Dermis blood vessel endothelial cell (primary cell): ENCODE measurements around the gene NFYA. TPM values are rescaled to one million over a fixed set of nuclear protein-coding genes. Genes with fewer than 3 reads are reported as not detected.

Source experiments
- DNase-seq: peaks from one replicate; pipeline ENCODE4 v3.0.0; 2010
- total RNA-seq: library from RNA; depleted of rRNA; stranded (reverse); fragments of >200 nt; gene quantifications from 2 replicates; pipeline ENCODE4 v1.2.3, GENCODE V29; 2014

NFYA gene
- total RNA-seq, 1 donor from 2014 or later = 16.2 TPM

DNA sequence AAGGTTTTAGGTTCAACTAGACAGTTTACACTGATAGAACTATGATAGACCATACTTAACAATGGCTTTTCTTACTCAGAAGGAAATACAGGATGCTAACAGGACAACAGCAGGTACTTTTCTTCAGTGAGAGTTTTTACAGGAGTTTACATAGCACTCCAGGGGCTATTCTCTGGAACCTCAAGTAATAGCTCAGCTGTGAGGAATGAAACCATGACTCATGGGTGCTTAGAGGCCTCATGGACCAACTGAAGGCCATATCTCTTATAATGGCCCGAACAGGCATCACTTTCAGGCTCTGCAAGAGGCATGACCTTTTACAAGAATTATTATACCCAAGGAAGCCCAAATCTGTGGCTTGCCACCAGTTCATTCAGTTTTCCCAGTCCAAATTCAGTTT lies 49.6 kb downstream of the NFYA start:
- no peak for DNase-seq

DNA sequence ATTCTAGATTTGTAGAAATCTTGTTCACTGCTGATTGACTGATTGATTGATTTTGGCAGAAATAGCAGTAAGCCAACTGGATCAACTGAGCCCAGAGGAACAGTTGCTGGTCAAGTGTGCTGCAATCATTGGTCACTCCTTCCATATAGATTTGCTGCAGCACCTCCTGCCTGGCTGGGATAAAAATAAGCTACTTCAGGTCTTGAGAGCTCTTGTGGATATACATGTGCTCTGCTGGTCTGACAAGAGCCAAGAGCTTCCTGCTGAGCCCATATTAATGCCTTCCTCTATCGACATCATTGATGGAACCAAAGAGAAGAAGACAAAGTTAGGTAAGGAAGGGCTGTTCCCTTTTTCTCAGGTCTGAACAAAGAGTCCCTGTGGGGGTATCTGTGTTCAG lies 50.1 kb downstream of the NFYA start:
- no peak for DNase-seq

DNA sequence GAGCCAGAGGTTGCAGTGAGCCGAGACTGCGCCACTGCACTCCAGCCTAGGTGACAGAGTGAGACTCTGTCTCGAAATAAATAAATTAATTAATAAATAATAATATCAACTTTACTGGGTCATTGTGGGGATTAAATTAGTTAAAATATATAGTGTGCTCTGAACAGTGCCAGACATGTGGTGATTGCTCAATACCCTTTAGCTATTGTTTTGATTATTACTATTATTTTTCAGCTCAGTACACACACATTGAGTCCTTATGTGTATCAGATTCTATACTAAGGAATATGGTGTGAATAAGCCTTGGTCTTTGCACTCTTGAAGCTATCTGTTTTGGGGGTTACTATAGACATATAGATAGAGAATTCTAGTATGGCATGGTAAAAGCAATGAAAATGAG lies 52.5 kb downstream of the NFYA start:
- DNase-seq = no peak

DNA sequence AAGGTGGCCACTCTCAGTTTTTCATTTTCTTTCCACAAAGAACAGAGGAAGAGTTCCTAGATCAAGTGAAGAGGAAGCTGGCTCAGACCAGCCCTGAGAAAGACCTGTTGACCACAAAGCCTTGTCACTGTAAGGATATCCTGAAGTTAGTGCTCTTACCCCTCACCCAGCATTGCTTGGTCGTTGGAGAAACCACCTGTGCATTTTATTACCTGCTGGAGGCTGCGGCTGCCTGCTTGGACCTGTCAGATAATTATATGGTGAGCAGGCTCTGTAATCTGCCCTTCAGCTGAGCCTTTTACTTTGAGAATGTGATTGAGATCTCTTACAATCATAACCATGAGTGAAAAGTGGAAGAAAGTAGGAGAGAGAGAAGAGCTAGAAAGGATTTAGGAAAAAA lies 59.5 kb downstream of the NFYA start:
- no peak for DNase-seq

DNA sequence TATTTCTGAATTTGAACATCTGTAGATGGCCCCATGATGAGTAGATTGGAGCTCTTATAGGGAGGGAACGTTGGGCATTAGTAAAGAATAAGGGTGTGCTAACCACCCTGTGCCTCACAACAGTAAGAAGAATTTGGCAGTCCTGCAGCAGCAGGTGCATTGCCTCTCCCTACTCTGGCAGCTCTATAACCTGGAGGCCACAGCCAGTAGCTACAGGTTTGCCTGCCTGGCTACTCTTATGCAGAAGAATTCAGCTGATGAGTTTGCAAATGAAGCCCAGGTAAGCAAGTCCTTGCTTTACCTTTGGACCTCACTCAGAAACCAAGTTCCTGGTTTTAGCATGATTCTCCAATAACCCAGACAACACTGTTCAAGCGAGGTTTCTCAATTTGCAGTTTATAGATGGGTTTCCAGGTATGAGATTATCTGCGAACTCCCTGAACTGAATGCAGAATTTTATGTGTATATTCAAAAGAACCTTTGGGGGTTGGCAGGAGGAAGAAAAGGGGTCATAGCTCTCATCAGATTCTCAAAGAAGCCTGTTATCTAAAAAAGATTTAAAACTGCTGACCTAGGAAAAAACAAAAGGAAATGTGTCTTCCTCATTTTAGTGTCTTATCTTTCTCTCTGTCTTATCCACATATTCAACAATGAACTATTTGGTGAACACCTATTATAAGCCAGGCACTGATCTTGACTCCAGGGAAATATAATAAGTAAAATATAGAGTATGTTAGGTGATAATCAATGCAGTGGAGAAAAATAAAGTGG lies 62.5 kb downstream of the NFYA start:
- no peak for DNase-seq

DNA sequence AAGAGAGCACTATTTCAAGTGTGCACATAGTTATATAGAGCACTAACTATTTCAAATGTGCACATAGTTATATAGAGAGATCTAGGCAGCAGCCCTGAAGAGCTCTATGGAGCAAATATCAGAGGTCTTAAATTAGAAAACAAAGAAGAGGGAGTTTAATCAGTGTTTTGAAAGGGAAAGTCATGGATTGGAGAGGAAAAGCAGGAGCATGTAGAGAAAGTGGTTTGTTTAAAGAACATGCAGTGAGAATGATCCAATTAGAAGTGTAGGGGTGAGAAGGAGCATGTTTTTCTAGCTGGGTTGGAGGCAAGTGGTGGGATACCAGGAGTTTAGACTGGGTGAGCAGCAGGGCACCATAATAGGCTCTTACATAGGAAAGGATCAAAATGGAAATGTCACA lies 64.1 kb downstream of the NFYA start:
- DNase-seq = no peak

DNA sequence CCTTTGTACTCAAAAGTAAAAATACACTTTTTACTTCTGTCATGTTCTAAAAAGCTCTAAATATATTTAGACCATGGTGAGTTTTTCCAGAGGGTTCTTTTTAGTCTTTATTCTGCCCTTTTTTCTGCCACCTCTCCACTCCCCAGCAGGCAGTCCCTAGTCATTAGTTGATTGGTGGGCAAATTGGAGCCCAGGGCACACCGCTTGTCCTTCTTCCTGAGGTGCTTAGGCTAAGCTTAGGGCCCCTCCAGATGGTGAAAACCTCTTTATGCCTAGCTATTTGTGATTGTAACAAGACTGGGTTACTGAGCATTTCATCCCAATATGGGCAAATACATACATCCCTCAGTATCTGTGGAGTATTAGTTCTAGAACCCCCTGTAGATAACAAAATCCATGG lies 75.1 kb downstream of the NFYA start:
- DNase-seq = no peak

Other genes with a start within 250 kb of the NFYA start
- gene UNC5CL, start 33.8 kb upstream of the NFYA start, total RNA-seq = 0.14 and 0.17 TPM in 2 replicates
- gene TSPO2, start 30.5 kb upstream of the NFYA start, total RNA-seq = not detected in 2 replicates
- gene APOBEC2, start 19.8 kb upstream of the NFYA start, total RNA-seq = 0.19 TPM in 1 of 2 replicates, not detected in the other
- gene OARD1, start 618 bp upstream of the NFYA start, total RNA-seq = 11.2 and 11.6 TPM in 2 replicates
- gene TREML1, start 81.4 kb downstream of the NFYA start, total RNA-seq = not detected in 2 replicates
- gene TREM2, start 90.1 kb downstream of the NFYA start, total RNA-seq = not detected in 2 replicates
- not detected in 2 replicates for gene TREML2, start 128.2 kb downstream of the NFYA start, total RNA-seq
- gene TREML4, start 155.4 kb downstream of the NFYA start, total RNA-seq = not detected in 2 replicates
- gene TREM1, start 213.7 kb downstream of the NFYA start, total RNA-seq = not detected in 2 replicates